Measurements from ENCODE around the gene CEP120. TPM values are rescaled to one million over a fixed set of nuclear protein-coding genes. Genes with fewer than 3 reads are reported as not detected.
"Not testable (repeated sequence)": the region's sequence is repeated elsewhere in the genome, so short reads cannot be mapped to it uniquely, and the experiment has no call there.

The CEP120 gene
- total RNA-seq, 1 donor from 2014 or later, result 23.0 TPM

- H3K9me3 Mint-ChIP-seq, result no peaks in the 10 kb centered on the region
- H3K4me1 Mint-ChIP-seq, result peaks cover 30% of the 10 kb centered on the region
- no peaks in the 10 kb centered on the region for H3K36me3 Mint-ChIP-seq
- H3K4me3 Mint-ChIP-seq, result no peak overlapping the region
- no peaks in the 10 kb centered on the region for H3K27me3 Mint-ChIP-seq (ENCODE audit: low read depth)
- TF ChIP-seq, protein P1, sequence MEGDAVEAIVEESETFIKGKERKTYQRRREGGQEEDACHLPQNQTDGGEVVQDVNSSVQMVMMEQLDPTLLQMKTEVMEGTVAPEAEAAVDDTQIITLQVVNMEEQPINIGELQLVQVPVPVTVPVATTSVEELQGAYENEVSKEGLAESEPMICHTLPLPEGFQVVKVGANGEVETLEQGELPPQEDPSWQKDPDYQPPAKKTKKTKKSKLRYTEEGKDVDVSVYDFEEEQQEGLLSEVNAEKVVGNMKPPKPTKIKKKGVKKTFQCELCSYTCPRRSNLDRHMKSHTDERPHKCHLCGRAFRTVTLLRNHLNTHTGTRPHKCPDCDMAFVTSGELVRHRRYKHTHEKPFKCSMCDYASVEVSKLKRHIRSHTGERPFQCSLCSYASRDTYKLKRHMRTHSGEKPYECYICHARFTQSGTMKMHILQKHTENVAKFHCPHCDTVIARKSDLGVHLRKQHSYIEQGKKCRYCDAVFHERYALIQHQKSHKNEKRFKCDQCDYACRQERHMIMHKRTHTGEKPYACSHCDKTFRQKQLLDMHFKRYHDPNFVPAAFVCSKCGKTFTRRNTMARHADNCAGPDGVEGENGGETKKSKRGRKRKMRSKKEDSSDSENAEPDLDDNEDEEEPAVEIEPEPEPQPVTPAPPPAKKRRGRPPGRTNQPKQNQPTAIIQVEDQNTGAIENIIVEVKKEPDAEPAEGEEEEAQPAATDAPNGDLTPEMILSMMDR (IDR thresholded peaks at IDR 0.05; ENCODE audit: unreplicated experiment), result no peak
- no peak for DNase-seq (ENCODE audit: low spot score in 2 of 2, unreplicated experiment in 2 of 2)
- H3K27ac Mint-ChIP-seq, result no peak overlapping the region
These were observed 15.7 kb upstream of the CEP120 start for GRCh38 chr5:123438902-123439301.

DNA sequence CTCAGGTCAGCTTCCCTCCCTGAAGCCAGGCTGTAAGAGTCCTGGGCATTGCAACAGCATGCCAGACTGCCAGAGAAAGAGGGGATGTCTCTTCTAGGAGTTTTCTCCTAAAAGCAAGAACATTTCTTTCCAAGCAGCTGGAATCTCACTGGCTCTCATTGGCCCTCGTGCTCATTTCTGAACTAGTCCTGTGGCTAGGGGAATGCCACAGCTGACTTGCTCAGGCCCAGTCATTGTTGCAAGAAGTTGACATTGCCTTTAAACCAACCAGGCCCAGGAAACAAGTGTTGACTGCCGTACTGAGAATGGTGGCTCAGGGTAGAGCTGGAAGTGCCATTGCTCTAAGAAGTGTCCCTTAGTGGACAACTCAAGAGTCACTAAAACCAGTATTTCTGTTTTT is 15.0 kb upstream of the CEP120 start:
- Mint-ChIP-seq H3K4me3 (no peak overlapping the region), H3K36me3 (no peaks in the 10 kb centered on the region), H3K27ac (no peak overlapping the region), H3K4me1 (peaks cover 33% of the 10 kb centered on the region), H3K9me3 (no peaks in the 10 kb centered on the region), H3K27me3 (ENCODE audit: low read depth) (no peaks in the 10 kb centered on the region)
- TF ChIP-seq, protein P1 (IDR thresholded peaks at IDR 0.05; ENCODE audit: unreplicated experiment), result no peak
- DNase-seq (ENCODE audit: low spot score in 2 of 2, unreplicated experiment in 2 of 2), result no peak

- no peaks in the 10 kb centered on the region for H3K36me3 Mint-ChIP-seq
- H3K4me1 Mint-ChIP-seq, result peaks cover 40% of the 10 kb centered on the region
- TF ChIP-seq, protein P1 (IDR thresholded peaks at IDR 0.05; ENCODE audit: unreplicated experiment), result no peak
- no peaks in the 10 kb centered on the region for H3K9me3 Mint-ChIP-seq
- no peak for DNase-seq (ENCODE audit: low spot score in 2 of 2, unreplicated experiment in 2 of 2)
- H3K27me3 Mint-ChIP-seq (ENCODE audit: low read depth), result no peaks in the 10 kb centered on the region
- no peak overlapping the region for H3K4me3 Mint-ChIP-seq
- H3K27ac Mint-ChIP-seq, result no peak overlapping the region
These were observed 13.0 kb upstream of the CEP120 start for GRCh38 chr5:123436201-123436600.

DNA sequence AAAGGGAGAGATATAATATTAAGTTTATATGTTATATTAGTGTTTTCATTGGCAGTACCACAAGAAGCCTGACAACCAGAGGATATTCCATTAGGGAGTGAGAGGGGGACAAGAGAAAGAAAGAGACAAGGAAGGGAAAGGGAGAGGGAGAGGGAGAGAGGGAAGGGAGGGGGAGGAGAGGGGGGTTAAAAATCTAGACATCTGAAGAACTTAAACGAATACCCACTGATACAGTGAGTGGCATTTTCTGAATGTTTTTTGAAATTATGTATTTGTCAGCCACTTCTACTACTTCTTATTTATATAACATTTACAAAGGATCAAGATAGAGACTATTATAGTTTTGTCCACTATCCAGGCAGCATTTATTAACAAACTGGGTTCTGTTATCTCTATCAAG is 11.6 kb upstream of the CEP120 start:
- H3K27ac Mint-ChIP-seq, result no peak overlapping the region
- peaks cover 38% of the 10 kb centered on the region for H3K4me1 Mint-ChIP-seq
- no peak for DNase-seq (ENCODE audit: low spot score in 2 of 2, unreplicated experiment in 2 of 2)
- TF ChIP-seq, protein P1 (IDR thresholded peaks at IDR 0.05; ENCODE audit: unreplicated experiment), result no peak
- no peaks in the 10 kb centered on the region for H3K9me3 Mint-ChIP-seq
- H3K27me3 Mint-ChIP-seq (ENCODE audit: low read depth), result no peaks in the 10 kb centered on the region
- no peak overlapping the region for H3K4me3 Mint-ChIP-seq
- H3K36me3 Mint-ChIP-seq, result no peaks in the 10 kb centered on the region

GRCh38 chr5:123433596-123433995 is 10.4 kb upstream of the CEP120 start:
- Mint-ChIP-seq H3K9me3 (no peaks in the 10 kb centered on the region), H3K4me1 (peaks cover 35% of the 10 kb centered on the region), H3K27ac (no peak overlapping the region), H3K27me3 (ENCODE audit: low read depth) (no peaks in the 10 kb centered on the region), H3K4me3 (no peak overlapping the region), H3K36me3 (no peaks in the 10 kb centered on the region)
- DNase-seq (ENCODE audit: low spot score in 2 of 2, unreplicated experiment in 2 of 2), result no peak
- TF ChIP-seq, protein P1 (IDR thresholded peaks at IDR 0.05; ENCODE audit: unreplicated experiment), result no peak

- H3K4me1 Mint-ChIP-seq, result peaks cover 29% of the 10 kb centered on the region
- not testable (repeated sequence) for H3K4me3 Mint-ChIP-seq; H3K36me3 Mint-ChIP-seq; DNase-seq (ENCODE audit: low spot score in 2 of 2, unreplicated experiment in 2 of 2); H3K9me3 Mint-ChIP-seq; H3K27ac Mint-ChIP-seq; H3K27me3 Mint-ChIP-seq (ENCODE audit: low read depth)
These were observed 7.2 kb upstream of the CEP120 start for GRCh38 chr5:123430441-123430840.
